KMS-11 (cell line): ENCODE measurements around the gene PAQR9.

Source experiments
- H2AFZ ChIP-seq: fragments of 200-600 bp; sonication (generic); 2 replicates; pipeline ENCODE4 v1.6.1; 2016; ENCODE audit warnings: antibody characterized with exemption, mixed run types, low read depth
- H3K27ac ChIP-seq: fragments of 200-600 bp; sonication (generic); 2 replicates; pipeline ENCODE4 v1.6.1; 2016; ENCODE audit warnings: mild to moderate bottlenecking, mixed run types
- H3K27me3 ChIP-seq: fragments of 200-600 bp; sonication (generic); 2 replicates; pipeline ENCODE4 v1.6.1; 2017; ENCODE audit warnings: mild to moderate bottlenecking, low read depth, mixed run types, moderate library complexity; ENCODE audit not compliant: insufficient read depth
- H3K36me3 ChIP-seq: fragments of 200-600 bp; sonication (generic); 2 replicates; pipeline ENCODE4 v1.6.1; 2017; ENCODE audit warnings: mild to moderate bottlenecking, mixed run types; ENCODE audit not compliant: insufficient read depth
- H3K4me1 ChIP-seq: fragments of 200-600 bp; sonication (generic); 2 replicates; pipeline ENCODE4 v1.6.1; 2016; ENCODE audit warnings: mild to moderate bottlenecking, low read depth, mixed run types; ENCODE audit not compliant: poor library complexity, severe bottlenecking
- H3K4me2 ChIP-seq: fragments of 200-600 bp; sonication (generic); 2 replicates; pipeline ENCODE4 v1.7.0; 2016; ENCODE audit warnings: mild to moderate bottlenecking, mixed run types
- H3K4me3 ChIP-seq: fragments of 200-600 bp; sonication (generic); IDR thresholded peaks from 2 replicates; pipeline ENCODE4 v1.6.1; 2017; ENCODE audit warnings: low read depth, low read length, mixed read lengths; ENCODE audit not compliant: insufficient read depth
- H3K79me2 ChIP-seq: fragments of 200-600 bp; sonication (generic); 2 replicates; pipeline ENCODE4 v1.6.1; 2016; ENCODE audit warnings: low read depth, mixed run types; ENCODE audit not compliant: insufficient read depth
- H3K9ac ChIP-seq: fragments of 200-600 bp; sonication (generic); 2 replicates; pipeline ENCODE4 v1.6.1; 2016; ENCODE audit warnings: mild to moderate bottlenecking, mixed run types
- H4K20me1 ChIP-seq: fragments of 200-600 bp; sonication (generic); 2 replicates; pipeline ENCODE4 v1.6.1; 2016; ENCODE audit warnings: mild to moderate bottlenecking, mixed run types; ENCODE audit not compliant: insufficient read depth
- CTCF ChIP-seq: fragments of 200-600 bp; sonication (generic); conservative IDR thresholded peaks from 2 replicates; pipeline ENCODE4 v1.6.1; 2017; ENCODE audit warnings: low read depth, mild to moderate bottlenecking, antibody characterized with exemption, low read length, moderate library complexity, mixed read lengths

The PAQR9 gene

GRCh38 chr3:142958707-142959106 lies 4.8 kb downstream of the PAQR9 start:
- H3K4me1 ChIP-seq, result no peaks in the 10 kb centered on the region
- no peak overlapping the region for H3K9ac ChIP-seq
- no peak for TF ChIP-seq CTCF
- no peaks in the 10 kb centered on the region for H3K36me3 ChIP-seq
- no peak overlapping the region for H2AFZ ChIP-seq
- H3K79me2 ChIP-seq, result no peaks in the 10 kb centered on the region
- H3K4me2 ChIP-seq, result no peak overlapping the region
- H3K27me3 ChIP-seq, result no peaks in the 10 kb centered on the region
- no peaks in the 10 kb centered on the region for H4K20me1 ChIP-seq
- no peak overlapping the region for H3K4me3 ChIP-seq
- no peak overlapping the region for H3K27ac ChIP-seq

- Histone ChIP-seq H3K4me3 (no peak overlapping the region), H3K4me1 (no peaks in the 10 kb centered on the region), H3K36me3 (no peaks in the 10 kb centered on the region), H3K27me3 (no peaks in the 10 kb centered on the region), H4K20me1 (no peaks in the 10 kb centered on the region), H3K27ac (no peak overlapping the region), H3K79me2 (no peaks in the 10 kb centered on the region), H3K4me2 (no peak overlapping the region), H3K9ac (no peak overlapping the region), H2AFZ (no peak overlapping the region)
- no peak for TF ChIP-seq CTCF
Measured at GRCh38 chr3:142953443-142953842, 10.0 kb downstream of the PAQR9 start.

- no peak for TF ChIP-seq CTCF
- Histone ChIP-seq H2AFZ (no peak overlapping the region), H3K4me3 (no peak overlapping the region)
Measured at GRCh38 chr3:142952272-142953193, 10.9 kb downstream of the PAQR9 start.

GRCh38 chr3:142951794-142952193 lies 11.7 kb downstream of the PAQR9 start:
- Histone ChIP-seq H3K4me1 (no peaks in the 10 kb centered on the region), H3K27ac (no peak overlapping the region), H3K4me3 (no peak overlapping the region), H3K4me2 (no peak overlapping the region), H3K9ac (no peak overlapping the region), H3K79me2 (no peaks in the 10 kb centered on the region), H3K27me3 (no peaks in the 10 kb centered on the region), H4K20me1 (no peaks in the 10 kb centered on the region), H2AFZ (no peak overlapping the region), H3K36me3 (no peaks in the 10 kb centered on the region)
- no peak for TF ChIP-seq CTCF

More at GRCh38 chr3:142952272-142953193, 10.9 kb downstream of the PAQR9 start:
- Histone ChIP-seq H3K27ac (no peak overlapping the region), H3K36me3 (no peaks in the 10 kb centered on the region), H3K4me1 (no peaks in the 10 kb centered on the region), H3K79me2 (no peaks in the 10 kb centered on the region), H3K27me3 (no peaks in the 10 kb centered on the region), H4K20me1 (no peaks in the 10 kb centered on the region), H3K9ac (no peak overlapping the region), H3K4me2 (no peak overlapping the region)
